Activated CD8-positive, alpha-beta memory T cell treated with anti-CD3 and anti-CD28 coated beads, Interleukin-2, amount 50 U/mL, for 24 hours (primary cell): ENCODE measurements around the gene NARS2.
"Not testable (repeated sequence)": the region's sequence is repeated elsewhere in the genome, so short reads cannot be mapped to it uniquely, and the experiment has no call there.

Source experiments
- DNase-seq: peaks from one replicate; pipeline ENCODE4 v3.0.0-alpha.2; 2020; ENCODE audit errors: extremely low read depth

NARS2 gene

GRCh38 chr11:78492973-78493372 is 81.7 kb downstream of the NARS2 start:
- no peak for DNase-seq

- no peak for DNase-seq
Measured at GRCh38 chr11:78489184-78489583, 85.5 kb downstream of the NARS2 start.

GRCh38 chr11:78478536-78478935 is 96.1 kb downstream of the NARS2 start:
- DNase-seq: no peak

- DNase-seq: no peak
Measured at GRCh38 chr11:78476066-78476465, 98.6 kb downstream of the NARS2 start.

DNA sequence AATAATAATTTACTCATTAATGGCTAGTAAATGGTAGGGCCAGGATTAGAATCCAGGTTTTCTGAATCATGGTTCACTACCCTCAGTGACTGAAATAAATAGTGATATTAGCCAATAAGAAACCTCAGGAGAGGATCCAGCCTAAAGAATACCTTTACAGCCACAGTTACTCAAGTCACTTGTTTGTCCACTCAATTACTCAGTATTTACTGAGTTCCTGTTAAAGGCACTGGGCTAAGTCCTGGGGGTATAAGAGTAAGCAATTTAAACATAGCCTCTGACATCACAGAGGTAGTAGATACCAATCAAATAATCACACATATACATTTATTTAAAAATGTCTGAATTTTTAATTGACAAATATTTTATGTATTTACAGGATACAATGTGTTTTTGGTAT is 100.2 kb downstream of the NARS2 start:
- DNase-seq: no peak

DNA sequence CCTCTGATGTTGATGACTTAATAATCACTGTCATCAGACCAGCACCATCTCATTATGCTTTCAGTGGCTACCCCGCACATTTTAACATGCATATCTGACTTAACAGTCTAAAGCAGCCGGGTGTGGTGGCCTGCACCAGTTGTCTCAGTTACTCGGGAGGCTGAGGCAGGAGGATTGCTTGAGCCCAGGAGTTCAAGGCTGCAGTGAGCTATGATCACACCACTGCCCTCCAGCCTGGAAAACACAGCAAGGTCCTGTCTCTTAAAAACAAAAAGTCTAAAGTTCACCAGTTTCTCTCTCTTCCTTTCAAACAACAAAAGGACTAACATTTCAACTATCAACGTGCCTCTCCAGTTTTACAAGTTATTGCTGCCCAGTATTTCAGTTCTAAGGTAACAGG is 101.8 kb downstream of the NARS2 start:
- no peak for DNase-seq

- no peak for DNase-seq
Measured at GRCh38 chr11:78472382-78472781, 102.3 kb downstream of the NARS2 start.

GRCh38 chr11:78470861-78471442 is 103.7 kb downstream of the NARS2 start:
- DNase-seq: no peak

DNA sequence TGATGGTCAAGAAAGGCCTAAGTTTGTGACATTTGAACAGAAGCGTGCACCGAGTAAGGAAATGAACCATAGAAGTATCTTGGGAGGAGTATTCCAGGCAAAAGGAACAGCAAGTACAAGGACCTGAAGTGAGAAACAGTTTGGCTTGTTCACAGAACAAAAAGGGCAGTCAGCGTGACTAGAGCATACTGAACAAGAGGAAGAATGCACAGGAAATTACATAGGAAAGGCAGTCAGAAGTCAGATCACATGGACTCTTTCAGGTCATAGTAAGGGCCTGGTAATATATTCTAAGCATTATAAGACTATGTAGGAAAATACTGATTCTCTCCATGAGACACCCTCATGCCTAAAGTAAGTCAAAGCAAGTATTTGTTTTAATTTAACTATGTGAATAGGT is 104.8 kb downstream of the NARS2 start:
- DNase-seq: no peak

- no peak for DNase-seq
Measured at GRCh38 chr11:78467931-78468330, 106.7 kb downstream of the NARS2 start.

- no peak for DNase-seq
Measured at GRCh38 chr11:78467370-78467769, 107.3 kb downstream of the NARS2 start.

- DNase-seq: no peak
Measured at GRCh38 chr11:78465169-78465942, 109.3 kb downstream of the NARS2 start.

GRCh38 chr11:78464787-78465168 is 109.9 kb downstream of the NARS2 start:
- not testable (repeated sequence) for DNase-seq

DNA sequence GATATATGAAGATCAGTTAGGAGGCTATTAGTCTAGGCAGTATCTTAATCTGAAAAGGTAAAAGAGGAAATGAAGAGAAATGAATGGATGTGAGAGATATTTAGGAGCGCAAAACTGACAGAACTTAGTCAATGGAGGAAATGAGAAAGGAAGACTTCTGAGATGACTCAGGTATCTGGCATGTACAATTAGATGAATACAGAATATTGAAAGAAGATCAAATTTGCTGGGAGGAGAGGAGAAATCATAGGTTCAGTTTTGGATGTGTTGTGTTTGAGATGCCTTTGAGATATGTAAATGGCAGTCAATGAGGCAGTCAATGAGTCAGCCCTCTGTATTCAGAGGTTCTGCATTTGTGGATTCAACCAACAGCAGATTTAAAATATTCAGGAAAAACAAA is 114.2 kb downstream of the NARS2 start:
- no peak for DNase-seq

GRCh38 chr11:78459738-78460137 is 114.9 kb downstream of the NARS2 start:
- DNase-seq: no peak

GRCh38 chr11:78457448-78457847 is 117.2 kb downstream of the NARS2 start:
- DNase-seq: no peak

GRCh38 chr11:78453140-78453935 is 121.3 kb downstream of the NARS2 start:
- no peak for DNase-seq

GRCh38 chr11:78451371-78452150 is 123.1 kb downstream of the NARS2 start:
- DNase-seq: no peak

- DNase-seq: no peak
Measured at GRCh38 chr11:78450866-78451265, 123.8 kb downstream of the NARS2 start.

GRCh38 chr11:78449866-78450265 is 124.8 kb downstream of the NARS2 start:
- no peak for DNase-seq

GRCh38 chr11:78446210-78446609 is 128.5 kb downstream of the NARS2 start:
- DNase-seq: no peak

- DNase-seq: no peak
Measured at GRCh38 chr11:78444726-78445125, 129.9 kb downstream of the NARS2 start.
